ENCODE data around the gene STAT4.

STAT4 gene

GRCh38 chr2:191026377-191026776 is 124.4 kb downstream of the STAT4 start:
- Histone ChIP-seq H3K4me3 (ENCODE audit: low read length) (no peak overlapping the region), H3F3A (ENCODE audit: insufficient read depth, low read length) (no peaks in the 10 kb centered on the region), H2AFZ (ENCODE audit: low read length) (no peak overlapping the region), H3K9me2 (replicated peaks; ENCODE audit: insufficient read depth, low read length) (no peaks in the 10 kb centered on the region), H3K9ac (ENCODE audit: low read length) (no peak overlapping the region), H3K4me1 (ENCODE audit: low read length) (peaks cover 5% of the 10 kb centered on the region; the same call in 1 of the 2 replicates), H3K27me3 (replicated peaks; ENCODE audit: insufficient read depth, low read length) (no peaks in the 10 kb centered on the region), H4K20me1 (ENCODE audit: insufficient read depth, low read length) (no peaks in the 10 kb centered on the region), H3K9me3 (replicated peaks; ENCODE audit: insufficient read depth, low read length) (no peaks in the 10 kb centered on the region), H3K27ac (ENCODE audit: low read length) (no peak overlapping the region), H3K79me2 (ENCODE audit: low read length) (no peaks in the 10 kb centered on the region), H3K36me3 (replicated peaks; ENCODE audit: insufficient read depth, low read length) (no peaks in the 10 kb centered on the region), H3K4me2 (ENCODE audit: low read depth, low read length) (no peak overlapping the region)
- TF ChIP-seq EZH2phosphoT487 (IDR thresholded peaks at IDR 0.05; ENCODE audit: low read length) (no peak), EZH2 (optimal IDR thresholded peaks at IDR 0.05; ENCODE audit: low read depth, low read length) (no peak)
- TF ChIP-seq, protein P1, sequence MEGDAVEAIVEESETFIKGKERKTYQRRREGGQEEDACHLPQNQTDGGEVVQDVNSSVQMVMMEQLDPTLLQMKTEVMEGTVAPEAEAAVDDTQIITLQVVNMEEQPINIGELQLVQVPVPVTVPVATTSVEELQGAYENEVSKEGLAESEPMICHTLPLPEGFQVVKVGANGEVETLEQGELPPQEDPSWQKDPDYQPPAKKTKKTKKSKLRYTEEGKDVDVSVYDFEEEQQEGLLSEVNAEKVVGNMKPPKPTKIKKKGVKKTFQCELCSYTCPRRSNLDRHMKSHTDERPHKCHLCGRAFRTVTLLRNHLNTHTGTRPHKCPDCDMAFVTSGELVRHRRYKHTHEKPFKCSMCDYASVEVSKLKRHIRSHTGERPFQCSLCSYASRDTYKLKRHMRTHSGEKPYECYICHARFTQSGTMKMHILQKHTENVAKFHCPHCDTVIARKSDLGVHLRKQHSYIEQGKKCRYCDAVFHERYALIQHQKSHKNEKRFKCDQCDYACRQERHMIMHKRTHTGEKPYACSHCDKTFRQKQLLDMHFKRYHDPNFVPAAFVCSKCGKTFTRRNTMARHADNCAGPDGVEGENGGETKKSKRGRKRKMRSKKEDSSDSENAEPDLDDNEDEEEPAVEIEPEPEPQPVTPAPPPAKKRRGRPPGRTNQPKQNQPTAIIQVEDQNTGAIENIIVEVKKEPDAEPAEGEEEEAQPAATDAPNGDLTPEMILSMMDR (IDR thresholded peaks at IDR 0.05; ENCODE audit: low read length): no peak
- no peak for DNase-seq

- Histone ChIP-seq H3K27ac (ENCODE audit: low read length) (no peak overlapping the region), H3K4me2 (ENCODE audit: low read depth, low read length) (no peak overlapping the region), H3K79me2 (ENCODE audit: low read length) (0 out of 2 replicates have a peak, but pooled peaks cover 4% of the 10 kb centered on the region), H2AFZ (ENCODE audit: low read length) (no peak overlapping the region), H3K27me3 (replicated peaks; ENCODE audit: insufficient read depth, low read length) (no peaks in the 10 kb centered on the region), H3K4me1 (ENCODE audit: low read length) (peaks cover 10% of the 10 kb centered on the region; the same call in 1 of the 2 replicates), H4K20me1 (ENCODE audit: insufficient read depth, low read length) (no peaks in the 10 kb centered on the region), H3K9ac (ENCODE audit: low read length) (no peak overlapping the region), H3K9me2 (replicated peaks; ENCODE audit: insufficient read depth, low read length) (no peaks in the 10 kb centered on the region), H3F3A (ENCODE audit: insufficient read depth, low read length) (no peaks in the 10 kb centered on the region; the same call in 1 of the 2 replicates), H3K36me3 (replicated peaks; ENCODE audit: insufficient read depth, low read length) (no peaks in the 10 kb centered on the region), H3K4me3 (ENCODE audit: low read length) (no peak overlapping the region), H3K9me3 (replicated peaks; ENCODE audit: insufficient read depth, low read length) (no peaks in the 10 kb centered on the region)
- TF ChIP-seq EZH2phosphoT487 (IDR thresholded peaks at IDR 0.05; ENCODE audit: low read length): no peak
- no peak for TF ChIP-seq EZH2 (optimal IDR thresholded peaks at IDR 0.05; ENCODE audit: low read depth, low read length)
- TF ChIP-seq, protein P1 (IDR thresholded peaks at IDR 0.05; ENCODE audit: low read length): no peak
- DNase-seq: no peak
These were observed 125.7 kb downstream of the STAT4 start for GRCh38 chr2:191025135-191025534.

DNA sequence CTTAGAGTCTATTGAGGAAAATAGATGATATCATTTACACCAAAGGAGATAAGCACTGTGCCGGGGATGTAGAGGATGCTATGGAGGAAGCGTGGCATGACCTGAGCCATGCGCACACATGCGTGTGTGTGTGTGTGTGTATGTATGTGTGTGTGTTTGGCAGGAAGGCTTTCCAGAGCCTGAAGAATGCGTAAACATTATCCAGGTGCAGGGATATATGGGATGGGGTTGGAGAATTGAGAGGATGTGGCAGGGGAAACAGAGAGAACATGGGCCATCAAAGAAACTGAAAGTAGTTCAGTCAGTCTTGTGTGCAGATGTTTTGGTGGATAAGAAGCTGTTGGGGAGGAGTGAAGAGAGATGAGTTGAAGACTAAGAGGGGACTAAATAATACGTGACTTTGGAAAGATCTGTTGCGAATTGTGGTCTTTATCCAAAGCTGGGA is 127.5 kb downstream of the STAT4 start:
- H3K9me2 ChIP-seq (replicated peaks; ENCODE audit: insufficient read depth, low read length): no peaks in the 10 kb centered on the region
- H3K27me3 ChIP-seq (replicated peaks; ENCODE audit: insufficient read depth, low read length): no peaks in the 10 kb centered on the region
- H4K20me1 ChIP-seq (ENCODE audit: insufficient read depth, low read length): no peaks in the 10 kb centered on the region
- H3F3A ChIP-seq (ENCODE audit: insufficient read depth, low read length): no peaks in the 10 kb centered on the region; the same call in 1 of the 2 replicates
- peaks cover 10% of the 10 kb centered on the region; the same call in 1 of the 2 replicates for H3K4me1 ChIP-seq (ENCODE audit: low read length)
- H3K9me3 ChIP-seq (replicated peaks; ENCODE audit: insufficient read depth, low read length): no peaks in the 10 kb centered on the region
- H3K4me2 ChIP-seq (ENCODE audit: low read depth, low read length): no peak overlapping the region
- no peak overlapping the region for H3K27ac ChIP-seq (ENCODE audit: low read length)
- H3K36me3 ChIP-seq (replicated peaks; ENCODE audit: insufficient read depth, low read length): no peaks in the 10 kb centered on the region
- DNase-seq: no peak
- H3K4me3 ChIP-seq (ENCODE audit: low read length): no peak overlapping the region
- TF ChIP-seq EZH2phosphoT487 (IDR thresholded peaks at IDR 0.05; ENCODE audit: low read length) (no peak), EZH2 (optimal IDR thresholded peaks at IDR 0.05; ENCODE audit: low read depth, low read length) (no peak)
- TF ChIP-seq, protein P1 (IDR thresholded peaks at IDR 0.05; ENCODE audit: low read length): no peak
- no peak overlapping the region for H2AFZ ChIP-seq (ENCODE audit: low read length)
- 0 out of 2 replicates have a peak, but pooled peaks cover 4% of the 10 kb centered on the region for H3K79me2 ChIP-seq (ENCODE audit: low read length)
- H3K9ac ChIP-seq (ENCODE audit: low read length): no peak overlapping the region

Measured in MM.1S (cell line).